Midbrain (tissue), 1 donor: Measurements from ENCODE around the gene RPRD2.

Experiments used
- DNase-seq: peaks from one replicate; lab custom pipeline; 2025; lab: John Stamatoyannopoulos, UW

Gene RPRD2

DNA sequence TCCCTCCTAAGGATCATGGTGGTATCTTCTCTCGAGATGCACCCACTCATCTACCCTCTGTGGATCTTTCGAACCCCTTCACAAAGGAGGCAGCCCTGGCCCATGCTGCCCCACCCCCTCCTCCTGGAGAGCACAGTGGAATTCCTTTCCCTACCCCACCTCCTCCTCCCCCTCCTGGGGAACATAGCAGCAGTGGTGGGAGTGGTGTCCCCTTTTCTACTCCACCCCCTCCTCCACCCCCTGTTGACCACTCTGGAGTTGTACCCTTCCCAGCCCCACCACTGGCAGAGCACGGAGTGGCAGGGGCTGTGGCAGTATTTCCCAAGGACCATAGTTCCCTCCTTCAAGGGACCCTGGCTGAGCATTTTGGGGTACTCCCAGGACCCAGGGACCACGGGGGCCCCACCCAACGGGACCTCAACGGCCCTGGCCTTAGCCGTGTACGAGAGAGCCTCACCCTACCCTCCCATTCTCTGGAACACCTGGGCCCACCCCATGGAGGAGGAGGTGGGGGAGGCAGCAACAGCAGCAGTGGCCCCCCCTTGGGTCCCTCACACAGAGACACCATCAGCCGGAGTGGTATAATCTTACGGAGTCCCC lies 108.8 kb downstream of the RPRD2 start:
- no peak for DNase-seq

DNA sequence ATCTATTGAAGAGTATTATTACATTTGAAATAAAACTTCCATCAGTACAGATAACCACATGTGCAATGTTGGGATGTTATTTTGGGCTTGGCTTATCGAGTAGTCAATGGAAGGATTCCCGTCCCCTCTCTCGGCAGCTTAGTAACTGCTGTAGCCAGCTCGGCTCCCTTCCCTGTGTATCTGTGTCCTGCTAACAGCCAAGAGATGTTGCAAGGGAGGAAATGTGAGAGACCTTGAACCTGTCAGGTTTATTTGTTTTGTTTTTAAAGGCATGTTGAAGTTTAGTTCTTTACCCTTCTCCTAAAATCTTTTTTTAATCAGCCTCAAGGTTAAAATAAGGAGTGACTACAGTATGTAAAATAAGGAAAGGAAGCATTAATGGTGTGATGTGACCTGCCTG lies 109.7 kb downstream of the RPRD2 start:
- no peak for DNase-seq

DNA sequence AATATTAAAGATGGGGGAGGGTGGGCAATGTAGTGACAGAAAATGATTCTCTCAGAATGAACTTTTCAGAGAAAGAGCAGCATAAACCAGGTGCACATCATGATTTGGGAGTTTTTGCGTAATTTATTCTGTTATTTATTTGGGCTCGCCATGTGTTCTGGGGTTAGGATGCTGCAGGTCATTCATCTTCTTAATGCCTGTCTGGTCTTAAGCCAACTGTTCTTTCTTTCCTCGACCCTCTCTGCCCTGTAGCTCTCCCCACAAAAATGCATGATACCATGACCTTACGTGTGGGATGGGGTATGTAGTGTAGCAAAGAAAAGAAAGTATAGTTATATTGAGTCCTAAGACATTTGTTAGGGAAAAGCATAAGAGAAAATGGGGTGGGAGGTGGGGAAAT lies 110.9 kb downstream of the RPRD2 start:
- no peak for DNase-seq

DNA sequence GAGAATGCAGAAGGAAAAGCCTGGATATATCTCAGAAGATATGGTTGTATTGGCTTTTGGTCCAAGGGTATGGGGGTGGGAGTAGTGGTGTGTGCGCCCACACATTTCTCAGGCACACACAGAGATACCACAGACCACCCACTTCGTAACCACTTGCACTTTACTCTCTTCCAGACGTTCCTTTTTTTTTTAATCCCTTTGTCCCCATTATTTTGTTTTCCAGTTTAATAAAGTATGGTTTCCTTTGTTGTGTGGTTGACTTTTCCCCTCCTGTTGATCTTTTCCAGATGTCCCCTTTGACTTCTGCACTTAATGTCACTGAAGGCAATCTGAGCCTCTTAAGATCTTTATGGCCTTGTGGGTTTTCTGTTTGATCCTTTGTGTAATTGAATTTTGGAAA lies 112.8 kb downstream of the RPRD2 start:
- no peak for DNase-seq

DNA sequence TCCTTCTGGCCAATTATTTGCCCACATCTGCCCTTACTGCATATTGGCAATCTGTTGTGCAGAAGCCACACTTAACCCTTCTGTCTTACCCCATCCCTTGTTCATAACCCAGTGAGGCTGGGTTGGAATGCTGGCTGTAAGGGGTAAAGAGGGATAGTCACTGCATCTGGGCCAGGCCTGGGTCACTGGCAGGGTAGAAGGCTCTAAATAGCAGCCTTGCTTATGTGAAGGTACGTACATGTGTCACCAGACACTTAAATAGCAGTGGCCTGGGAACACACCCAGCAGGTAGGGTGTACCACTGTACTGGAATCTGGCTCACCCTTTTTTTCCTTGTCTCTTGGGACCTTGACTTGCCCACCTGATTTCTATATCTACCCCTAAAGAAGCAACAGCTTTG lies 113.4 kb downstream of the RPRD2 start:
- no peak for DNase-seq

DNA sequence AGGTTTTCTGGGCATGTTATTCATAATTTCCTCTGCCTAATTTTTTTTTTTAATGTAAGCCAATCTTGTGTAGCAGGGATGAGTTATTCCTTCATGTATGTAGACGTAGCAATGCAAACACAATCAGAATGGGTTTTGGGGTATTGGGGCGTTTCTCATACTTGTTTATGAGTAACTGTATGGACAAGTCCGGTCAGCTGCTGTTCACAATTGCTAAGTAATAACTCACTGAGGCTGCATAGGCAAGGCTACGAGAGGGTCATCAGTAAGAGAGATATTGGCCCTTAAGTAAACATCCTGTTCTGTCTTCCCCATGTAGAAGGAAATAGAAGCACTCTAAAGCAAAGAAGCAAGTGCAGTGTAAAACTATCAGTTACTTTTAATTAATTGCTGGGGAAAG lies 113.8 kb downstream of the RPRD2 start:
- DNase-seq = no peak

DNA sequence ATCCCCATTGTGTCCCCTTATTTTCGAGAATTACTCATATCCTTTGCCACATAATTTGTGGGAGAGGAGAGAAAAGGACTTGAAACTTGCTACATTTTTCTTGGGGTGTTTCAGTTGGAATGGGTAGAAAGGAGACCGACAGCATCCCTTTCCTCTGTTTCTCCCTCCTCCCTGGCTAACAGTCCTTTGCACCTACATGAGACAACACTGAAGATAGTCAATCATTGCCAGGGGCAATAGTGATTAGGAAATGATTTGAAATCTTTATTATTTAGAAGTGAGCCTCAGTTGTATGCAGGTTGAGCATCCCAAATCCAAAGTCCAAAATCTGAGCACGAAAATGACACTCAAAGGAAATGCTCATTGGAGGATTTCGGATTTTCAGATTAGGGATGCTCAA lies 115.4 kb downstream of the RPRD2 start:
- no peak for DNase-seq

DNA sequence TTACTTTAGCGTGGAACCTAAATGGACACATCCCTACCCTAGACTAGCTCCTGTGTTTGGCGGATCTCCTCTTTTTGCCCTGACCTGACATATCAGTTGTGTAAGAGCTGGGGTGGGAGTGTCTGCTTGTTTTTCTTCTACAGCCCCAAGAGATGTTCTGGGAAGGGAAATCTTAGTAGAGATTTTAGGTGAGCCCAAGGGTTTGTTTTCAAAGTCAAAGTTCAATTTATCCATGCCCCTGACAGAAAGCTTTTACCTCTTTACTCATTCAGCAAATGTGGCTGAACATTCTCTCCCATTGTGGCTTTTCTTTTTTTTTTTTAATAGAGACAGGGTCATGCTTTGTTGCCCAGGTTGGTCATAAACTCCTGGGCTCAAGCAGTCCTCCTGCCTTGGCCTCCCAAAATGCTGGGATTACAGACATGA lies 116.0 kb downstream of the RPRD2 start:
- DNase-seq = no peak

DNA sequence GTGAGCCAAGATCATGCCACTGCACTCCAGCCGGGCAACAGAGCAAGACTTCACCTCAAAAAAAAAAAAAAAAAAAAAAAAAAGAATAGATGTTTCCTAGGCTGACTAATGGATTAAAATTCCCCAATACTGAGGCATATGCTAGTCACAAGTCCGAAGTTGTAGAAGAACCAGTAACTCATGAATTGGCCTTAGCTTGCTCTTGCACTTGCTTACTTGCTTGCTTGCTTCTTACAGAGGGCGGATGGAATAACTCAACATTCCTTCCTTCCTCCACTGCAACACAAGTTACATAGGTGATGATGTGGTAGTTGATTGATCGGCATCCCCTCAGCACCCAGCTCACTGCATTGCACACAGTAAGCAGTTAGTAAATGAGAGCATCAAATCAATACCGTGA lies 120.5 kb downstream of the RPRD2 start:
- DNase-seq = no peak

DNA sequence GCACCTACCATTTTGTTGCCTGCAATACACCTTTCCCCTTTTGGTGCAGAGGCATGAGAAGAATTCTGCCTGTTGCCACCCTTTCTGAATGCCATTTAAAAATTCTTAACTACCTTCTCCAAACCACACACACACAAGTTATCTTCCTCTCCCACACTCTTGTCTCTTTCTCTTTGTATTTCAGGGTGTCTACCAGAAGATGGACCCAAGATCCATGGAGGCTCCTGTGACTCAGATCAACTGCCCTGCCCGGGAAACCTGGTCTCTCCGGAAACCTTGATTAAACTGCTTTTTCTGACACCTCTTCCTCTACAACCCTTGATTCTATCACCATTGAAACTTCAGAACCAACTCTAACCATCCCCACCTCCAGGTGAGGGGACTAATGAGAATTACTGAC lies 120.9 kb downstream of the RPRD2 start:
- DNase-seq = no peak

DNA sequence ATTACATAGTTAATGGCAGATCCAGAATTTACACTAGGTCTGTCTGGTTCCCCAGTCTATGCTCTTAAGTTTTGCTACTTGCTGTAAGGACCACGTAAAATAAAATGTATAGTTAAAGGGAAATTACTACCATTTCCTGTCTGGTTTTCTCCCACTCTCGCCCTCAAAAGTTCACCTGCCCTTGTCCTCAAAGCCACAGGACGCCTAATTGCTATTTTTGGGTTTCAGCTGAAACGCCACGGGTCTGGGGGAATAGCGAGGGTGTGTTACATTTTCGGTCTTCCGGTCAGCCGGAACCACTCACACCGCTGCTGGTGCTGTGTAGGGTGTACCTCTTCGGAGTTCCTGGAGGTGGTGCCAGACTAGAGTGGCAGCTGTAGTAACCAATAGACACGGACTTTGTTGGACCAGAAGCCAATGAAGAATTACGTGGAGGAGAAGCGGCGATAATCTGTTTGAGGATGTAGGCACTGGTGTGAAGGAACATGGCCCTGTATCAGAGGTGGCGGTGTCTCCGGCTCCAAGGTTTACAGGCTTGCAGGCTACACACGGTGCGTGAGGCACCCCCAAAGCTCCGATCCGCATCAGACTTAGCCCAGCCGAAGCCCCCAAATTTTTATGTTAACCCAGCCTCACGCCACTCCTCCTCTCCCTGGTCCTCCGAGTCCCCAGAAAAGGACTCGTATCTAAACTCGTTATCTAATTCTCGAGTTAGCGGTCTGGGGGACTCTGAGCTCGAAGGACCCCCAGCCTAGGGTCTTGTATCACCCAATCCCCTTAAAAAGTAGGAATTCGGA lies 123.2 kb downstream of the RPRD2 start, which contains the start of gene TARS2:
TSS of gene TARS2 (plus strand) at position 454 of the 797 bp plus-strand sequence. CDS start at position 486, 32 bp downstream.
- DNase-seq = peak; percentile 96

DNA sequence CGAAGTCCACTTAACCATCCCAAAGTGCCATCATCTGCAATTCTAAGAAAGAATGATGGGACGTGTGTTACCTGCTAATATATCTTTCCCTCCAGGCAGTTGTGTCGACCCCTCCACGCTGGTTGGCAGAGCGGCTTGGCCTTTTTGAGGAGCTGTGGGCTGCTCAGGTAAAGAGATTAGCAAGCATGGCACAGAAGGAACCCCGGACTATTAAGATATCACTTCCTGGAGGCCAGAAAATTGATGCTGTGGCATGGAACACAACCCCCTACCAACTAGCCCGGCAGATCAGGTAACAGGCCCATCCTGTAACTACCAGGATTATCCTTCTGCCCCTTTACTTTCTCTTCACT lies 123.8 kb downstream of the RPRD2 start:
- no peak for DNase-seq

DNA sequence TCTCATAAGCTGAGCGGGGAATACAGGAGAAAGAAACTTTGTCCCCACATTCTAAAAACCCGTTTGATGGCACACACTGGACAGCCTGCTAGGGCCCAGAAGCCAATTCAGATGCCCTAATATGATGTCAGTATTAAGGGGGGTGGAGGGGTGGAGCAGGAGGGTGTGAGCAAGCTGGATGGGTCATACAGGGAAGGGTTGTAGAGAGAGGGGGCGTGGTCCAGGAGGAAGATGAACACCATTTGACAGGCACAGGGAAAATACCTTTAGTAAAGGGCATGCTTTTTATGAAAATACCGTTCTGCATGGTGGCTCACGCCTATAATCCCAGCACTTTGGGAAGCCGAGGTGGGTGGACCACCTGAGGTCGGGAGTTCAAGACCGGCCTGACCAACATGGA lies 129.2 kb downstream of the RPRD2 start:
- DNase-seq = no peak

DNA sequence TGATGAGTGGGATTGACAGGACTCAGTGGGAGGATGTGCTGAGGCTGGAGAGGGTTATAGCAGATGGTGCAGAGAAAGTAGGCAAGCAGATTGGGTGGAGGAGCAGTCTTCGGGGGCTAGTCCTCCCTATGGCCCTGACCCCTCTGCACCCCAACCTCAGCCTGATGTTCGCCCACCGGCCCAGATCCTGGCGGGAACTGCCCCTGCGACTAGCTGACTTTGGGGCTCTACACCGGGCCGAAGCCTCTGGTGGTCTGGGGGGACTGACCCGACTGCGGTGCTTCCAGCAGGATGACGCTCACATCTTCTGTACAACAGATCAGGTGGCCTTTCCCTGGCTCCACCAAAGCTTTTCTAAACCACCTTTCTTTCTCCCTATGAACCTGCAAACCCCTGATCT lies 134.4 kb downstream of the RPRD2 start:
- DNase-seq = no peak

DNA sequence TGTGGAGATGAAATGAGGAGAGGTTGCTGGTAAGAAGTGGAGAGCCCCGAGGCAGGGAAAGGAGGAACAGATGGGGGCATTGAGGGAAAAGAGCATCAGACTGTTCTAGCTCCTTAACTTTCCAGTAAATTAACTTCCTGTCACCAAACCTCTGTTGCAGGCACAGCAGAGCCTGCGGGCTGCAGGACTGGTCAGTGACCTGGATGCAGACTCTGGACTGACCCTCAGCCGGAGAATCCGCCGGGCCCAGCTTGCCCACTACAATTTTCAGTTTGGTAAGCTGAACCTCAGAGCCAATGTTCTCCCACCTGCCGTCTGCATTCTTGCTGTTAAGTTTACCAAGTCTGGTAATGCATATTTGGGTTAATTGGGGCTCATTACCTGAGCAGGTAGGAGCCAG lies 141.5 kb downstream of the RPRD2 start:
- no peak for DNase-seq

DNA sequence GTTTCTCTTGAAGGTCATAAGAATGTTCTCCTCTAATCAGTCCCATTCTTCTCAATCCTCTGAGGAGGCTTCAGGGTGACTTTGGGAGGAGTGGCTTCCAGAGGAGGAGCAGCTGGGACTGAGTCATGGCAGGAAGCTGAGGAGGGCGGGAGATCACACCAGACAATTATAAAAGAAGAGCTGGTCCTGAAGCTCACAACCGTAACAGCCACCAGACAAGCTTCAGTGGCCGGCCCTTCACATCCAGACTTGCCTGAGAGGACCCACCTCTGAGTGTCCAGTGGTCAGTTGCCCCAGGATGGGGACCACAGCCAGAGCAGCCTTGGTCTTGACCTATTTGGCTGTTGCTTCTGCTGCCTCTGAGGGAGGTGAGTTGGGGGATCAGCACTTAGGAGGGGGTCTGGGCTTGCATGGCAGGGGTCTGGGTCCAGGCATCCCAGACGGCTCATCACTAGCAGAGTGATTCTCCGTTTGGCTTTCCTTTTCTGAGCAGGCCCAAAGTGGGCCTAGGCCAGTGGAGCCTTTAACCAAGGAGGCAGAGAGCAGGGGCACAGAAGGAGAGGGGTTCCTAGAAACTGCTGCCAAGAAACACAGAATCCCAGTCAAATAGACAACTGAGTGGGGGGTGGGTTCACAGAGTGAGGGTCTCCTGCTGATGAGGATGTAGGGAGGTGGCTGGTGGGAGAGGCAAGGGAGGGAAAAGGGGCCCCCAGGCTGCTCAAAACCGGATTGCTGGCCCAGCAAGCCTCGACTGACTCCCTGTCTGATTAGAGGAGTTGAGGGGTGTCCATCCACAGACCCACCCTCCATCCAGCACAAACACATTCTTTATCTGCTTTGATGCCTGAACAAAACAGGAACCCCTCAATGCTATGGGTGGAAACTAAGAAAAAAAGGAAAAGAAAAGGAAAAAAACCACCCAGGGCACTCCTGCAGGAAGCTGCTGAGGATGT lies 144.2 kb downstream of the RPRD2 start, which contains the start of gene ECM1:
TSS of gene ECM1 (plus strand) at position 198 of the 953 bp plus-strand sequence. CDS start at position 299, 101 bp downstream.
- DNase-seq = no peak

DNA sequence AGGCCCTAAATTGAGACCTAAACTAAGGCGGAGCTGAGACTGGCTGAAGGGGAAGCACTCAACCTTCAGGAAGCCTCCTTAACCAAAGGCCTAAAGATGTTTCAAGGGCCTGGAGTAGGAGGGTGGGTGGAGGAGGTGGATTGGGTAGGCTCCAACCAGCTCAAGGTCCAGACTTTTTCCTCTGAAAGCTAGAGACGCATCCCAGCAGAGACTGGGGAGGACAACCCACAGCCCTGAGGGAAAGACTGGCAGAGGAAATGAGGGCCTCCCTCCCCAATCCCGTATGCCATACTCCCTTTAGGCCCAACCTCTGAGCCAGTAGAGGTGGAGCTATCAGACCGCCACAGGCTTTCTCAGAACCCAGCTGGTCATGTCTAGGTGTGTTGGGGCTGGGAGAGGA lies 145.0 kb downstream of the RPRD2 start:
- DNase-seq = no peak

DNA sequence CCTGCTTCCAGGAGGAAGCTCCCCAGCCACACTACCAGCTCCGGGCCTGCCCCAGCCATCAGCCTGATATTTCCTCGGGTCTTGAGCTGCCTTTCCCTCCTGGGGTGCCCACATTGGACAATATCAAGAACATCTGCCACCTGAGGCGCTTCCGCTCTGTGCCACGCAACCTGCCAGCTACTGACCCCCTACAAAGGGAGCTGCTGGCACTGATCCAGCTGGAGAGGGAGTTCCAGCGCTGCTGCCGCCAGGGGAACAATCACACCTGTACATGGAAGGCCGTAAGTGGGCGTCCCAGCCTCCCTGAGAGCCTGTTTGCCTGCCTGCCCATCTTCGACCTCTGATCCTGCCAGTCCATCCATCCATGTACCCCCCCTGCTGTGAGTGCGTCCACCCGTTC lies 147.6 kb downstream of the RPRD2 start:
- DNase-seq = no peak

DNA sequence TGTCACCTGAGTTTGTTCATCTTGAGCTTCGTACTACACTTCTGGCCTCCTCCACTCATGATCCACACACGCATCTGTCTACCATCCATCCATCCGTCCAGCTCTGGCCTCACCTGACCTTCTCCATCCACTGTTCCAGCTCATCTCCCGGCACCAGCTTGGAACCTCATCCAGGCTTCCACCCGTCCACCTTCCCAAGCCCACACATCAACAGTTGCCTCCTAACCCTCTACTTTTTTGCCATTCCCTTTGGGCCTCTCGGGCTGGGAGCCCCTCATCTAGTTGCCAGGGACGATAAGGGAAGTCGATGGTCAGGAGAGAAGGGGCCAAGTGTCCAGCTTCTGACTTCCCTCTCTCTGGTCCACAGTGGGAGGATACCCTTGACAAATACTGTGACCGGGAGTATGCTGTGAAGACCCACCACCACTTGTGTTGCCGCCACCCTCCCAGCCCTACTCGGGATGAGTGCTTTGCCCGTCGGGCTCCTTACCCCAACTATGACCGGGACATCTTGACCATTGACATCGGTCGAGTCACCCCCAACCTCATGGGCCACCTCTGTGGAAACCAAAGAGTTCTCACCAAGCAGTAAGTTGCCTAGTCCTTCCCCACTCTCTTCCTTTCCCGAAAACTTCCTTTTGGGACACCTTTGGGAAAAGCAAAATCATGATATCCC lies 148.2 kb downstream of the RPRD2 start:
- no peak for DNase-seq

DNA sequence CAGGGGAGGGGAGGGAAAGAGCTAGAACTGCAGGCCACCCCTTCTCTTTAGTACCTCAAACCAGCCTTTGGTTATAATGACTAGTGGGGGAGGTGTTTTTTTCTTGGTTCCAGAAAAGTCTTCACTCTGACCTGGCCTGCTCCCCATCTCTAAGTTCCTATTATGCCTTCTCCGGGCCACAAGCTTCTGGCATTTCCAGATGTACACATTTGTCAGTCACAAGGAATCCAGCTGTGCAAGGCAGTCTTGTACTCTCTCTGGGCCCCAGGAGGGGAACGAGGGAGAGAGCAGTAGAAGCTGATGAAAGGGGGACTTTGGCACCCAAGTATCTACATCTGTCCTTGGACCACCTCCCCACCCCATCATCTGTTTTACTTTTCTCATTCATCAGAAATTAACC lies 148.9 kb downstream of the RPRD2 start:
- DNase-seq = no peak

DNA sequence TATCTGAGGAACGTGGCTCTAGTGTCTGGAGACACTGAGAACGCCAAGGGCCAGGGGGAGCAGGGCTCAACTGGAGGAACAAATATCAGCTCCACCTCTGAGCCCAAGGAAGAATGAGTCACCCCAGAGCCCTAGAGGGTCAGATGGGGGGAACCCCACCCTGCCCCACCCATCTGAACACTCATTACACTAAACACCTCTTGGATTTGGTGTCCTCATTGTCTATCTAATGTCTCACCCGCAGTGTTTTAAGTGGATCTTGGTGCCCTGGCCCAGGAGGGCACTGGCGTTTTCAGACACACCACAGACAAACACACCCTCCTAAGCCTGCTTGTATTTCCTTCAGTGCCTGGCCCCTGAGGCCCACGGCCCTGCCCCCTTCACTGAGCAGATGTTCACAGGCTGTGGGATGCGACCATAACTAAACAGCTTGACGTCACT lies 149.4 kb downstream of the RPRD2 start:
- no peak for DNase-seq

DNA sequence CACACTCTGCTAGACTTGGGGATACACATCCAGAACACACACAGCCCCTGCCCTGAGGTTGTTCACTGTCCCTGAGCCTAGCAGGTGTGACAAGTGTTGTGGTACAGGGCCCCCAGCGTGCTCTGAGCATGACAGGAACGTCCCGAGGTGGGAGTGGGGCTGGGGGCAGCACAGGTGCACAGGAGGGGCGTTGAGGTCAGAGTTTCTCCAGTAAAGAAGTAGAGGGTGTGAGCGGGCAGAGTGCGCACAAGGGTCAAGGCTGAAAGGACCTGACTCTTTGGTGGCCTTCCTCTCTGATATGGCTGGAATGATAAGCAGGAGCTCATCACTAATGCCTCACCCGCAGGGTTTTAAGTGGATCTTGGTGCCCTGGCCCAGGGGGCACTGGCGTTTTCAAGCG lies 150.3 kb downstream of the RPRD2 start:
- no peak for DNase-seq
